Vagina (tissue), 2 donors: Measurements from ENCODE around the gene HCN4. TPM values are rescaled to one million over a fixed set of nuclear protein-coding genes. Genes with fewer than 3 reads are reported as not detected.

Experiments used
- DNase-seq, 2 donors: peaks; one replicate each; pipeline ENCODE4 v3.0.0-alpha.2; 2017; ENCODE audit errors: extremely low spot score in 2 of 2
- H3K27ac ChIP-seq: fragments of 200-600 bp; sonication (generic); one replicate; pipeline ENCODE4 v1.5.1; 2019
- H3K27me3 ChIP-seq: fragments of 200-600 bp; sonication (generic); one replicate; pipeline ENCODE4 v1.5.1; 2019
- H3K36me3 ChIP-seq, 2 donors: fragments of 200-600 bp; sonication (generic); one replicate each; pipeline ENCODE4 v1.5.1; 2017 to 2019
- H3K4me1 ChIP-seq: fragments of 200-600 bp; sonication (generic); one replicate; pipeline ENCODE4 v1.5.1; 2019
- H3K4me3 ChIP-seq, 2 donors: fragments of 200-600 bp; sonication (generic); 1 replicate in 1 of 2; 2 replicates in 1 of 2; pipeline ENCODE4 v1.5.1; 2016 to 2019
- H3K9me3 ChIP-seq: fragments of 200-600 bp; sonication (generic); one replicate; pipeline ENCODE4 v1.5.1; 2019
- CTCF ChIP-seq, 3 experiments: fragments of 450-650 bp in 2 of 3; fragments of 200-600 bp in 1 of 3; sonication (generic) in 1 of 3; IDR thresholded peaks; one replicate each; pipeline ENCODE4 v1.5.1; 2017 to 2019; ENCODE audit warnings: antibody characterized with exemption in 3 of 3, mild to moderate bottlenecking in 2 of 3, moderate library complexity in 2 of 3
- POLR2A ChIP-seq, 2 donors: fragments of 450-650 bp; IDR thresholded peaks; one replicate each; pipeline ENCODE4 v1.6.1; 2017; ENCODE audit warnings: antibody characterized with exemption in 2 of 2, mild to moderate bottlenecking in 2 of 2, moderate library complexity in 2 of 2
- POLR2AphosphoS5 ChIP-seq, 2 donors: sonication (generic); formaldehyde crosslinking; IDR thresholded peaks; one replicate each; pipeline ENCODE4 v1.9.0; 2017; ENCODE audit warnings: antibody characterized with exemption in 2 of 2, mild to moderate bottlenecking in 2 of 2, low read depth in 1 of 2; ENCODE audit not compliant: insufficient read depth in 1 of 2
- intact Hi-C: fragments of 100-400 bp; cut with DNase I; formaldehyde crosslinking; loops from one replicate; pipeline ENCODE4 v1.15.1; 2023
- total RNA-seq: library from RNA; depleted of rRNA; stranded (reverse); fragments of >200 nt; gene quantifications from one replicate; pipeline ENCODE4 v1.2.3, GENCODE V29; 2016

Gene HCN4
- total RNA-seq, 1 donor from 2014 or later = 0.25 TPM

GRCh38 chr15:73344056-73344455 lies 24.7 kb downstream of the HCN4 start:
- no peak for TF ChIP-seq POLR2A (IDR thresholded peaks at IDR 0.05)
- no peak for TF ChIP-seq CTCF (IDR thresholded peaks at IDR 0.05)
- no peak for TF ChIP-seq POLR2AphosphoS5 (IDR thresholded peaks at IDR 0.05; ENCODE audit: insufficient read depth in 1 of 2, low read depth in 1 of 2)
- no peak for DNase-seq
- Histone ChIP-seq H3K4me3 (no peak overlapping the region), H3K27me3 (no peaks in the 10 kb centered on the region), H3K9me3 (no peaks in the 10 kb centered on the region), H3K27ac (no peak overlapping the region), H3K36me3 (no peaks in the 10 kb centered on the region), H3K4me1 (no peaks in the 10 kb centered on the region)
- intact Hi-C loops = no loop called here

GRCh38 chr15:73341886-73342600 lies 26.7 kb downstream of the HCN4 start:
- Histone ChIP-seq H3K4me1 (no peaks in the 10 kb centered on the region), H3K4me3 (no peak overlapping the region), H3K9me3 (no peaks in the 10 kb centered on the region), H3K27me3 (no peaks in the 10 kb centered on the region), H3K36me3 (no peaks in the 10 kb centered on the region), H3K27ac (no peak overlapping the region)
- DNase-seq = no peak
- intact Hi-C loops = no loop called here
- no peak for TF ChIP-seq POLR2A (IDR thresholded peaks at IDR 0.05)
- TF ChIP-seq CTCF (IDR thresholded peaks at IDR 0.05) = no peak
- no peak for TF ChIP-seq POLR2AphosphoS5 (IDR thresholded peaks at IDR 0.05; ENCODE audit: insufficient read depth in 1 of 2, low read depth in 1 of 2)

GRCh38 chr15:73340502-73341192 lies 28.1 kb downstream of the HCN4 start:
- Histone ChIP-seq H3K36me3 (no peaks in the 10 kb centered on the region), H3K4me1 (no peaks in the 10 kb centered on the region), H3K27me3 (no peaks in the 10 kb centered on the region), H3K4me3 (no peak overlapping the region), H3K27ac (no peak overlapping the region), H3K9me3 (no peaks in the 10 kb centered on the region)
- intact Hi-C loops = no loop called here
- DNase-seq = no peak
- TF ChIP-seq POLR2AphosphoS5 (IDR thresholded peaks at IDR 0.05; ENCODE audit: insufficient read depth in 1 of 2, low read depth in 1 of 2) (no peak), POLR2A (IDR thresholded peaks at IDR 0.05) (no peak), CTCF (IDR thresholded peaks at IDR 0.05) (no peak)

DNA sequence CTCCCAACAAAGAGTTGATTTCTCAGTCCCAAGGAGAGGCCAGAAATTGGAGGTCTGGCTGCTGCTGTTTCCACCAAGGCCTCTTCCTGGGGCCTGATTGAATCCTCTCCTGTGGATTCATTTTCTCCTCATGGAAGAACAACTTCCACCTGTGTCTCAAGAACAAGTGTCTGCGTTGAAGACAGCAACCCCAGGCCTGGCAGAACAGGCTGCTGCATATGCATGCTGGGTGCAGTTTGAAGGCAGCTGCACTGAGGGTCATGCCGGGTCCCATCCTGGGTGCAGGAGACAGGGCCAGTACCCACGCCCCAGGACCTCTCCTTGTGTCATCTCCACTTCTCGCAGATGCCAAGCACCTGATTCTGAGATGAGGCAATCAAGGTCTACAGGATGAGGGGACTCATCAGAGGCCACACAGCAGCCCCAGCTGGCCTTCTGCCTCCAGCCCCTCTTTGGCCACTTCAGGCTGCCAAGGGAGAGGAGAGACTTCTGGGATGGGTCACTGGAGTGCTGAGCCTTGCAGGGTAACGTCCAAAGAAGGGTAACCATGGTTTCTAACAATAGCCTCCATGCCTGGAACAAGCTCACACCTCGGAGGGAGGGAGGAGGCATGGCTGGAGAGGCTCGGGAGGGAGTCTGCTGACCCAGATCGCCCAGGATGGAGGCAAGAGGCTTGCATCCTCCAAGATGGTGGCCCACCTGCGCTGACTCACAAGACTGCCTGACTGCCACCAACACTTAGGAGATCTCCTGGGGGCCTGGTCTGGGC lies 30.0 kb downstream of the HCN4 start:
- Histone ChIP-seq H3K27me3 (no peaks in the 10 kb centered on the region), H3K36me3 (no peaks in the 10 kb centered on the region), H3K4me1 (no peaks in the 10 kb centered on the region), H3K4me3 (no peak overlapping the region), H3K9me3 (no peaks in the 10 kb centered on the region), H3K27ac (no peak overlapping the region)
- intact Hi-C loops = no loop called here
- DNase-seq = no peak
- TF ChIP-seq POLR2AphosphoS5 (IDR thresholded peaks at IDR 0.05; ENCODE audit: insufficient read depth in 1 of 2, low read depth in 1 of 2) (no peak), CTCF (IDR thresholded peaks at IDR 0.05) (no peak), POLR2A (IDR thresholded peaks at IDR 0.05) (no peak)
